Lower leg skin (tissue), 3 donors: ENCODE measurements around the gene RAP1A.

ENCODE experiments used
- POLR2A ChIP-seq, 2 donors: fragments of 450-650 bp; IDR thresholded peaks; one replicate each; pipeline ENCODE4 v1.6.1; 2016 to 2017; ENCODE audit warnings: antibody characterized with exemption in 2 of 2, mild to moderate bottlenecking in 1 of 2, moderate library complexity in 1 of 2
- TF ChIP-seq, protein P1 (sequence below), 3 donors: fragments of 450-650 bp; IDR thresholded peaks; one replicate each; pipeline ENCODE4 v1.5.1; 2016; ENCODE audit warnings: antibody characterized with exemption in 3 of 3, mild to moderate bottlenecking in 3 of 3, moderate library complexity in 2 of 3

DNA sequence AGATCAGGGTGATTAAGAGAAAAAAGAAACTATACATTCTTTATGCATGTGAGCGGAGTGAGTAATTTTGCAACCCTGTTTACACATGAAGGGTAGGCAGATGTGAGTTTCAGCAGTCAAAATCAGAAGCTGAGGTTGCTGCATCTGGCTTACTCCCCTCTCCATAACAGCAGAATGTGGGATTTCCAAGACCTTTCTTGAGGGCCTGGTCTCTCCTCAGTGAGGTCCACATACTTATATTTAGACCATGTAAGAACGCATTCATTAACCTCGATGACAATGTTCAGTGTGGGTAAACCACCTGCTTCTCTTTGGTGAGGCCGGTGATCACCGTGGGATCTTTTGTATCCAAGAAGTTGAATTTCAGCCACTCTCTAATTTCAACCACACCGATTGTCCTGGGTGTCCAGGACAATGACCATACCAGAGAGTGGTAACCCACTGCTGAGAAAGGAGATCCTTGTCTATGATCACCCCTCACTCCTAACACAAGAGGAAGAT lies 18.7 kb upstream of the RAP1A start:
- TF ChIP-seq POLR2A (IDR thresholded peaks at IDR 0.05): no peak
- TF ChIP-seq, protein P1, sequence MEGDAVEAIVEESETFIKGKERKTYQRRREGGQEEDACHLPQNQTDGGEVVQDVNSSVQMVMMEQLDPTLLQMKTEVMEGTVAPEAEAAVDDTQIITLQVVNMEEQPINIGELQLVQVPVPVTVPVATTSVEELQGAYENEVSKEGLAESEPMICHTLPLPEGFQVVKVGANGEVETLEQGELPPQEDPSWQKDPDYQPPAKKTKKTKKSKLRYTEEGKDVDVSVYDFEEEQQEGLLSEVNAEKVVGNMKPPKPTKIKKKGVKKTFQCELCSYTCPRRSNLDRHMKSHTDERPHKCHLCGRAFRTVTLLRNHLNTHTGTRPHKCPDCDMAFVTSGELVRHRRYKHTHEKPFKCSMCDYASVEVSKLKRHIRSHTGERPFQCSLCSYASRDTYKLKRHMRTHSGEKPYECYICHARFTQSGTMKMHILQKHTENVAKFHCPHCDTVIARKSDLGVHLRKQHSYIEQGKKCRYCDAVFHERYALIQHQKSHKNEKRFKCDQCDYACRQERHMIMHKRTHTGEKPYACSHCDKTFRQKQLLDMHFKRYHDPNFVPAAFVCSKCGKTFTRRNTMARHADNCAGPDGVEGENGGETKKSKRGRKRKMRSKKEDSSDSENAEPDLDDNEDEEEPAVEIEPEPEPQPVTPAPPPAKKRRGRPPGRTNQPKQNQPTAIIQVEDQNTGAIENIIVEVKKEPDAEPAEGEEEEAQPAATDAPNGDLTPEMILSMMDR (IDR thresholded peaks at IDR 0.05): no peak
